ENCODE data around the gene OR10H5. TPM values are rescaled to one million over a fixed set of nuclear protein-coding genes. Genes with fewer than 3 reads are reported as not detected.
"Not testable (repeated sequence)": the region's sequence is repeated elsewhere in the genome, so short reads cannot be mapped to it uniquely, and the experiment has no call there.

Gene OR10H5
- total RNA-seq, 1 donor from 2014 or later = not detected

- peaks cover 37% of the 10 kb centered on the region for H3K9me3 Mint-ChIP-seq (ENCODE audit: unreplicated experiment)
- no peak for TF ChIP-seq CTCF (IDR thresholded peaks at IDR 0.05; ENCODE audit: unreplicated experiment)
- peaks cover 14% of the 10 kb centered on the region for H3K36me3 Mint-ChIP-seq (ENCODE audit: low read depth, unreplicated experiment)
- H3K4me1 Mint-ChIP-seq (ENCODE audit: unreplicated experiment) = no peaks in the 10 kb centered on the region
- no peak overlapping the region for H3K4me3 Mint-ChIP-seq (ENCODE audit: unreplicated experiment)
- H3K27ac Mint-ChIP-seq (ENCODE audit: unreplicated experiment) = no peak overlapping the region
- peaks cover 2% of the 10 kb centered on the region for H3K27me3 Mint-ChIP-seq (ENCODE audit: unreplicated experiment)
- no peak for DNase-seq (ENCODE audit: low spot score)
These were observed 38.3 kb downstream of the OR10H5 start for GRCh38 chr19:15825753-15826152.

- H3K4me1 Mint-ChIP-seq (ENCODE audit: unreplicated experiment) = no peaks in the 10 kb centered on the region
- no peak for DNase-seq (ENCODE audit: low spot score)
- no peak overlapping the region for H3K4me3 Mint-ChIP-seq (ENCODE audit: unreplicated experiment)
- peaks cover 35% of the 10 kb centered on the region for H3K9me3 Mint-ChIP-seq (ENCODE audit: unreplicated experiment)
- peaks cover 2% of the 10 kb centered on the region for H3K27me3 Mint-ChIP-seq (ENCODE audit: unreplicated experiment)
- H3K36me3 Mint-ChIP-seq (ENCODE audit: low read depth, unreplicated experiment) = peaks cover 15% of the 10 kb centered on the region
- no peak overlapping the region for H3K27ac Mint-ChIP-seq (ENCODE audit: unreplicated experiment)
- TF ChIP-seq CTCF (IDR thresholded peaks at IDR 0.05; ENCODE audit: unreplicated experiment) = no peak
These were observed 40.7 kb downstream of the OR10H5 start for GRCh38 chr19:15828121-15828610.

GRCh38 chr19:15828611-15829305 lies 41.3 kb downstream of the OR10H5 start:
- not testable (repeated sequence) for DNase-seq (ENCODE audit: low spot score); H3K27me3 Mint-ChIP-seq (ENCODE audit: unreplicated experiment); H3K27ac Mint-ChIP-seq (ENCODE audit: unreplicated experiment); H3K4me1 Mint-ChIP-seq (ENCODE audit: unreplicated experiment); H3K4me3 Mint-ChIP-seq (ENCODE audit: unreplicated experiment)
- Mint-ChIP-seq H3K36me3 (ENCODE audit: low read depth, unreplicated experiment) (peaks cover 15% of the 10 kb centered on the region), H3K9me3 (ENCODE audit: unreplicated experiment) (peaks cover 33% of the 10 kb centered on the region)

GRCh38 chr19:15829306-15829698 lies 41.8 kb downstream of the OR10H5 start:
- Mint-ChIP-seq H3K27me3 (ENCODE audit: unreplicated experiment) (peaks cover 2% of the 10 kb centered on the region), H3K4me1 (ENCODE audit: unreplicated experiment) (no peaks in the 10 kb centered on the region), H3K9me3 (ENCODE audit: unreplicated experiment) (peaks cover 30% of the 10 kb centered on the region)

GRCh38 chr19:15829786-15830185 lies 42.3 kb downstream of the OR10H5 start:
- H3K36me3 Mint-ChIP-seq (ENCODE audit: low read depth, unreplicated experiment) = peaks cover 17% of the 10 kb centered on the region
- peaks cover 2% of the 10 kb centered on the region for H3K27me3 Mint-ChIP-seq (ENCODE audit: unreplicated experiment)
- H3K27ac Mint-ChIP-seq (ENCODE audit: unreplicated experiment) = no peak overlapping the region
- H3K9me3 Mint-ChIP-seq (ENCODE audit: unreplicated experiment) = peaks cover 30% of the 10 kb centered on the region
- TF ChIP-seq CTCF (IDR thresholded peaks at IDR 0.05; ENCODE audit: unreplicated experiment) = no peak
- no peaks in the 10 kb centered on the region for H3K4me1 Mint-ChIP-seq (ENCODE audit: unreplicated experiment)
- DNase-seq (ENCODE audit: low spot score) = no peak
- H3K4me3 Mint-ChIP-seq (ENCODE audit: unreplicated experiment) = no peak overlapping the region

More at GRCh38 chr19:15829306-15829698, 41.8 kb downstream of the OR10H5 start:
- Mint-ChIP-seq H3K36me3 (ENCODE audit: low read depth, unreplicated experiment) (peaks cover 15% of the 10 kb centered on the region), H3K4me3 (ENCODE audit: unreplicated experiment) (no peak overlapping the region), H3K27ac (ENCODE audit: unreplicated experiment) (no peak overlapping the region)
- TF ChIP-seq CTCF (IDR thresholded peaks at IDR 0.05; ENCODE audit: unreplicated experiment) = no peak
- no peak for DNase-seq (ENCODE audit: low spot score)
